ENCODE measurements around the gene RPS6KA5.

- TF ChIP-seq, protein P1, sequence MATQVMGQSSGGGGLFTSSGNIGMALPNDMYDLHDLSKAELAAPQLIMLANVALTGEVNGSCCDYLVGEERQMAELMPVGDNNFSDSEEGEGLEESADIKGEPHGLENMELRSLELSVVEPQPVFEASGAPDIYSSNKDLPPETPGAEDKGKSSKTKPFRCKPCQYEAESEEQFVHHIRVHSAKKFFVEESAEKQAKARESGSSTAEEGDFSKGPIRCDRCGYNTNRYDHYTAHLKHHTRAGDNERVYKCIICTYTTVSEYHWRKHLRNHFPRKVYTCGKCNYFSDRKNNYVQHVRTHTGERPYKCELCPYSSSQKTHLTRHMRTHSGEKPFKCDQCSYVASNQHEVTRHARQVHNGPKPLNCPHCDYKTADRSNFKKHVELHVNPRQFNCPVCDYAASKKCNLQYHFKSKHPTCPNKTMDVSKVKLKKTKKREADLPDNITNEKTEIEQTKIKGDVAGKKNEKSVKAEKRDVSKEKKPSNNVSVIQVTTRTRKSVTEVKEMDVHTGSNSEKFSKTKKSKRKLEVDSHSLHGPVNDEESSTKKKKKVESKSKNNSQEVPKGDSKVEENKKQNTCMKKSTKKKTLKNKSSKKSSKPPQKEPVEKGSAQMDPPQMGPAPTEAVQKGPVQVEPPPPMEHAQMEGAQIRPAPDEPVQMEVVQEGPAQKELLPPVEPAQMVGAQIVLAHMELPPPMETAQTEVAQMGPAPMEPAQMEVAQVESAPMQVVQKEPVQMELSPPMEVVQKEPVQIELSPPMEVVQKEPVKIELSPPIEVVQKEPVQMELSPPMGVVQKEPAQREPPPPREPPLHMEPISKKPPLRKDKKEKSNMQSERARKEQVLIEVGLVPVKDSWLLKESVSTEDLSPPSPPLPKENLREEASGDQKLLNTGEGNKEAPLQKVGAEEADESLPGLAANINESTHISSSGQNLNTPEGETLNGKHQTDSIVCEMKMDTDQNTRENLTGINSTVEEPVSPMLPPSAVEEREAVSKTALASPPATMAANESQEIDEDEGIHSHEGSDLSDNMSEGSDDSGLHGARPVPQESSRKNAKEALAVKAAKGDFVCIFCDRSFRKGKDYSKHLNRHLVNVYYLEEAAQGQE (IDR thresholded peaks at IDR 0.05): no peak
- TF ChIP-seq, protein P2, sequence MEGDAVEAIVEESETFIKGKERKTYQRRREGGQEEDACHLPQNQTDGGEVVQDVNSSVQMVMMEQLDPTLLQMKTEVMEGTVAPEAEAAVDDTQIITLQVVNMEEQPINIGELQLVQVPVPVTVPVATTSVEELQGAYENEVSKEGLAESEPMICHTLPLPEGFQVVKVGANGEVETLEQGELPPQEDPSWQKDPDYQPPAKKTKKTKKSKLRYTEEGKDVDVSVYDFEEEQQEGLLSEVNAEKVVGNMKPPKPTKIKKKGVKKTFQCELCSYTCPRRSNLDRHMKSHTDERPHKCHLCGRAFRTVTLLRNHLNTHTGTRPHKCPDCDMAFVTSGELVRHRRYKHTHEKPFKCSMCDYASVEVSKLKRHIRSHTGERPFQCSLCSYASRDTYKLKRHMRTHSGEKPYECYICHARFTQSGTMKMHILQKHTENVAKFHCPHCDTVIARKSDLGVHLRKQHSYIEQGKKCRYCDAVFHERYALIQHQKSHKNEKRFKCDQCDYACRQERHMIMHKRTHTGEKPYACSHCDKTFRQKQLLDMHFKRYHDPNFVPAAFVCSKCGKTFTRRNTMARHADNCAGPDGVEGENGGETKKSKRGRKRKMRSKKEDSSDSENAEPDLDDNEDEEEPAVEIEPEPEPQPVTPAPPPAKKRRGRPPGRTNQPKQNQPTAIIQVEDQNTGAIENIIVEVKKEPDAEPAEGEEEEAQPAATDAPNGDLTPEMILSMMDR (IDR thresholded peaks at IDR 0.05): no peak
Observed at GRCh38 chr14:90836692-90837063, 223.8 kb downstream of the RPS6KA5 start.
